HCT116 (cell line): ENCODE data around the gene RRAGD.

Experiments
- CEBPB ChIP-seq: IDR thresholded peaks from 2 replicates; pipeline ENCODE4 v1.6.1; 2012; ENCODE audit warnings: low read depth
- EGR1 ChIP-seq: IDR thresholded peaks from 2 replicates; pipeline ENCODE4 v1.6.1; 2012; ENCODE audit warnings: low read depth
- EZH2 ChIP-seq: fragments of 200-600 bp; sonication (generic); IDR thresholded peaks from 2 replicates; pipeline ENCODE4 v1.6.1; 2017; ENCODE audit warnings: antibody characterized with exemption, mixed run types
- EZH2phosphoT487 ChIP-seq: fragments of 200-600 bp; IDR thresholded peaks from 2 replicates; pipeline ENCODE4 v1.6.1; 2018; ENCODE audit warnings: antibody characterized with exemption, borderline replicate concordance
- JUND ChIP-seq: IDR thresholded peaks from 2 replicates; pipeline ENCODE4 v1.6.1; 2012
- POLR2A ChIP-seq: IDR thresholded peaks from 2 replicates; pipeline ENCODE4 v1.7.0; 2011; ENCODE audit warnings: borderline replicate concordance; ENCODE audit not compliant: insufficient read depth, insufficient read length; ENCODE audit errors: extremely low read depth
- POLR2AphosphoS5 ChIP-seq: IDR thresholded peaks from 2 replicates; pipeline ENCODE4 v1.6.1; 2011; ENCODE audit warnings: mild to moderate bottlenecking, low read depth, low read length, moderate library complexity
- ZNF274 ChIP-seq: fragments of 200-500 bp; sonication (Bioruptor generic); IDR thresholded peaks from 2 replicates; pipeline ENCODE4 v1.6.1; 2014; ENCODE audit warnings: mild to moderate bottlenecking, low read depth, low read length, inconsistent platforms
- TF ChIP-seq, protein P1 (sequence below): IDR thresholded peaks from 2 replicates; pipeline ENCODE4 v1.6.1; 2012; ENCODE audit warnings: low read depth
- TF ChIP-seq, protein P2 (sequence below), 3 experiments: fragments of 200-600 bp in 1 of 3; sonication (generic) in 1 of 3; IDR thresholded peaks in 2 of 3; conservative IDR thresholded peaks in 1 of 3; 2 replicates each; pipeline ENCODE4 v1.5.1; 2012 to 2017; ENCODE audit warnings: low read depth in 2 of 3, low read length in 2 of 3, antibody characterized with exemption in 1 of 3, borderline replicate concordance in 1 of 3, control low read depth in 1 of 3, mild to moderate bottlenecking in 1 of 3, mixed read lengths in 1 of 3, mixed run types in 1 of 3, moderate library complexity in 1 of 3; ENCODE audit not compliant: insufficient read depth in 1 of 3
- TF ChIP-seq, protein P3 (sequence below): IDR thresholded peaks from 2 replicates; pipeline ENCODE4 v1.6.1; 2011; ENCODE audit warnings: mild to moderate bottlenecking, low read length, moderate library complexity; ENCODE audit not compliant: insufficient replicate concordance; ENCODE audit errors: extremely low read depth

DNA sequence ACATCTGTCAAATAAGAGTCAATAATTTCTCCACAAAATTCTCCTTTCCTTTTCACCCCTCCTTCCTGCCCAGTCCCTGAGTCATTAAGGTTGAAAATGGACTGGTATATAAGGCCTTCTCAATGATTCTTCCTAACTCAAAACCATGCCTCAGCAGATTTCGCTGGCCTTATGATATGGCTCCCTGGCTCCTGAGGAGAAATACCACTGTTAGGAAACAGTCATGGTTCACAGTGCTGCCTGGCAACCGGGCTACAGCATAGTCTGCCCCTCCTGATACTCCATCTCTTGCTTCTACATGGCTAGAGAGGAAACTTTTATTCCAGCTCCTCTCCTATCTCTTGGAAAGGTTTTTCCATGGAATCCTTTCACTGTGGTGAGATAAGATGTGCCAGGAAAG lies 64.2 kb downstream of the RRAGD start:
- TF ChIP-seq, protein P1, sequence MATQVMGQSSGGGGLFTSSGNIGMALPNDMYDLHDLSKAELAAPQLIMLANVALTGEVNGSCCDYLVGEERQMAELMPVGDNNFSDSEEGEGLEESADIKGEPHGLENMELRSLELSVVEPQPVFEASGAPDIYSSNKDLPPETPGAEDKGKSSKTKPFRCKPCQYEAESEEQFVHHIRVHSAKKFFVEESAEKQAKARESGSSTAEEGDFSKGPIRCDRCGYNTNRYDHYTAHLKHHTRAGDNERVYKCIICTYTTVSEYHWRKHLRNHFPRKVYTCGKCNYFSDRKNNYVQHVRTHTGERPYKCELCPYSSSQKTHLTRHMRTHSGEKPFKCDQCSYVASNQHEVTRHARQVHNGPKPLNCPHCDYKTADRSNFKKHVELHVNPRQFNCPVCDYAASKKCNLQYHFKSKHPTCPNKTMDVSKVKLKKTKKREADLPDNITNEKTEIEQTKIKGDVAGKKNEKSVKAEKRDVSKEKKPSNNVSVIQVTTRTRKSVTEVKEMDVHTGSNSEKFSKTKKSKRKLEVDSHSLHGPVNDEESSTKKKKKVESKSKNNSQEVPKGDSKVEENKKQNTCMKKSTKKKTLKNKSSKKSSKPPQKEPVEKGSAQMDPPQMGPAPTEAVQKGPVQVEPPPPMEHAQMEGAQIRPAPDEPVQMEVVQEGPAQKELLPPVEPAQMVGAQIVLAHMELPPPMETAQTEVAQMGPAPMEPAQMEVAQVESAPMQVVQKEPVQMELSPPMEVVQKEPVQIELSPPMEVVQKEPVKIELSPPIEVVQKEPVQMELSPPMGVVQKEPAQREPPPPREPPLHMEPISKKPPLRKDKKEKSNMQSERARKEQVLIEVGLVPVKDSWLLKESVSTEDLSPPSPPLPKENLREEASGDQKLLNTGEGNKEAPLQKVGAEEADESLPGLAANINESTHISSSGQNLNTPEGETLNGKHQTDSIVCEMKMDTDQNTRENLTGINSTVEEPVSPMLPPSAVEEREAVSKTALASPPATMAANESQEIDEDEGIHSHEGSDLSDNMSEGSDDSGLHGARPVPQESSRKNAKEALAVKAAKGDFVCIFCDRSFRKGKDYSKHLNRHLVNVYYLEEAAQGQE, result no peak
- TF ChIP-seq, protein P2, sequence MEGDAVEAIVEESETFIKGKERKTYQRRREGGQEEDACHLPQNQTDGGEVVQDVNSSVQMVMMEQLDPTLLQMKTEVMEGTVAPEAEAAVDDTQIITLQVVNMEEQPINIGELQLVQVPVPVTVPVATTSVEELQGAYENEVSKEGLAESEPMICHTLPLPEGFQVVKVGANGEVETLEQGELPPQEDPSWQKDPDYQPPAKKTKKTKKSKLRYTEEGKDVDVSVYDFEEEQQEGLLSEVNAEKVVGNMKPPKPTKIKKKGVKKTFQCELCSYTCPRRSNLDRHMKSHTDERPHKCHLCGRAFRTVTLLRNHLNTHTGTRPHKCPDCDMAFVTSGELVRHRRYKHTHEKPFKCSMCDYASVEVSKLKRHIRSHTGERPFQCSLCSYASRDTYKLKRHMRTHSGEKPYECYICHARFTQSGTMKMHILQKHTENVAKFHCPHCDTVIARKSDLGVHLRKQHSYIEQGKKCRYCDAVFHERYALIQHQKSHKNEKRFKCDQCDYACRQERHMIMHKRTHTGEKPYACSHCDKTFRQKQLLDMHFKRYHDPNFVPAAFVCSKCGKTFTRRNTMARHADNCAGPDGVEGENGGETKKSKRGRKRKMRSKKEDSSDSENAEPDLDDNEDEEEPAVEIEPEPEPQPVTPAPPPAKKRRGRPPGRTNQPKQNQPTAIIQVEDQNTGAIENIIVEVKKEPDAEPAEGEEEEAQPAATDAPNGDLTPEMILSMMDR (IDR thresholded peaks at IDR 0.05 in 2 of 3, conservative IDR thresholded peaks at IDR 0.05 in 1 of 3; ENCODE audit: borderline replicate concordance in 1 of 3, insufficient read depth in 1 of 3, low read depth in 2 of 3, low read length in 2 of 3), result no peak
- no peak for TF ChIP-seq POLR2AphosphoS5
- TF ChIP-seq EZH2, result no peak
- no peak for TF ChIP-seq POLR2A
- TF ChIP-seq, protein P3, sequence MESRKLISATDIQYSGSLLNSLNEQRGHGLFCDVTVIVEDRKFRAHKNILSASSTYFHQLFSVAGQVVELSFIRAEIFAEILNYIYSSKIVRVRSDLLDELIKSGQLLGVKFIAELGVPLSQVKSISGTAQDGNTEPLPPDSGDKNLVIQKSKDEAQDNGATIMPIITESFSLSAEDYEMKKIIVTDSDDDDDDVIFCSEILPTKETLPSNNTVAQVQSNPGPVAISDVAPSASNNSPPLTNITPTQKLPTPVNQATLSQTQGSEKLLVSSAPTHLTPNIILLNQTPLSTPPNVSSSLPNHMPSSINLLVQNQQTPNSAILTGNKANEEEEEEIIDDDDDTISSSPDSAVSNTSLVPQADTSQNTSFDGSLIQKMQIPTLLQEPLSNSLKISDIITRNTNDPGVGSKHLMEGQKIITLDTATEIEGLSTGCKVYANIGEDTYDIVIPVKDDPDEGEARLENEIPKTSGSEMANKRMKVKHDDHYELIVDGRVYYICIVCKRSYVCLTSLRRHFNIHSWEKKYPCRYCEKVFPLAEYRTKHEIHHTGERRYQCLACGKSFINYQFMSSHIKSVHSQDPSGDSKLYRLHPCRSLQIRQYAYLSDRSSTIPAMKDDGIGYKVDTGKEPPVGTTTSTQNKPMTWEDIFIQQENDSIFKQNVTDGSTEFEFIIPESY, result no peak
- TF ChIP-seq CEBPB, result no peak
- TF ChIP-seq ZNF274, result no peak
- no peak for TF ChIP-seq EZH2phosphoT487
- TF ChIP-seq JUND, result no peak
- TF ChIP-seq EGR1, result no peak
